Tibial nerve (tissue), 4 donors: ENCODE measurements around the gene MCUB. TPM values are rescaled to one million over a fixed set of nuclear protein-coding genes. Genes with fewer than 3 reads are reported as not detected.

ENCODE experiments used
- DNase-seq, 2 donors: peaks; one replicate each; pipeline ENCODE4 v3.0.0-alpha.2; 2019; ENCODE audit warnings: low spot score in 2 of 2
- H3K27ac ChIP-seq, 4 donors: fragments of 200-600 bp; sonication (generic) in 3 of 4; one replicate each; pipeline ENCODE4 v1.5.1; 2017 to 2019; ENCODE audit warnings: mild to moderate bottlenecking in 1 of 4
- H3K27me3 ChIP-seq, 2 donors: fragments of 200-600 bp; sonication (generic) in 1 of 2; one replicate each; pipeline versions ENCODE4 v1.5.1 to v1.6.0; 2017 to 2019
- H3K36me3 ChIP-seq, 3 donors: fragments of 200-600 bp; sonication (generic); one replicate each; pipeline ENCODE4 v1.5.1; 2018 to 2019
- H3K4me1 ChIP-seq, 4 donors: fragments of 200-600 bp; sonication (generic) in 3 of 4; one replicate each; pipeline ENCODE4 v1.5.1; 2017 to 2019
- H3K4me3 ChIP-seq, 4 donors: fragments of 200-600 bp; sonication (generic) in 3 of 4; one replicate each; pipeline ENCODE4 v1.5.1; 2017 to 2019; ENCODE audit warnings: mild to moderate bottlenecking in 1 of 4, moderate library complexity in 1 of 4
- H3K9me3 ChIP-seq, 4 donors: fragments of 200-600 bp; sonication (generic) in 3 of 4; one replicate each; pipeline ENCODE4 v1.5.1; 2017 to 2019
- CTCF ChIP-seq, 5 experiments: fragments of 200-600 bp in 3 of 5; fragments of 450-650 bp in 2 of 5; sonication (generic) in 3 of 5; IDR thresholded peaks; one replicate each; pipeline ENCODE4 v1.5.1; 2016 to 2019; ENCODE audit warnings: antibody characterized with exemption in 5 of 5, mild to moderate bottlenecking in 3 of 5, moderate library complexity in 2 of 5
- EP300 ChIP-seq, 2 donors: sonication (generic); formaldehyde crosslinking; IDR thresholded peaks; one replicate each; pipeline ENCODE4 v1.6.1; 2017; ENCODE audit warnings: antibody characterized with exemption in 2 of 2, mild to moderate bottlenecking in 1 of 2
- POLR2A ChIP-seq, 2 donors: fragments of 450-650 bp; IDR thresholded peaks; one replicate each; pipeline ENCODE4 v1.6.1; 2017; ENCODE audit warnings: antibody characterized with exemption in 2 of 2, mild to moderate bottlenecking in 2 of 2, moderate library complexity in 2 of 2
- whole genome bisulfite sequencing, 2 donors: methylation state at CpG; one replicate each; pipeline ENCODE4 v1.1.5; 2018; 5-methylcytosine and 5-hydroxymethylcytosine counted together
- total RNA-seq, 4 donors: library from RNA; depleted of rRNA; stranded (reverse); fragments of >200 nt; gene quantifications; one replicate each; pipeline ENCODE4 v1.1.0, GENCODE V29; 2016

The MCUB gene
- total RNA-seq, 4 donors from 2014 or later = 15.5 to 57.3 (median 24.4) TPM

GRCh38 chr4:109545401-109545800 is 14.6 kb upstream of the MCUB start:
- WGBS, 2 donors = 94 to 96% methylated on average over 1 of the region's 1 CpG

GRCh38 chr4:109547394-109547793 is 12.7 kb upstream of the MCUB start:
- Histone ChIP-seq H3K36me3 (peaks cover 0 to 53% (median 0%) of the 10 kb centered on the region in 3 donors), H3K27ac (no peak overlapping the region), H3K27me3 (no peaks in the 10 kb centered on the region), H3K4me3 (no peak overlapping the region), H3K9me3 (no peaks in the 10 kb centered on the region), H3K4me1 (no peaks in the 10 kb centered on the region)
- WGBS, 2 donors = 83 to 87% methylated on average over 5 of the region's 5 CpGs
- DNase-seq = no peak
- no peak for TF ChIP-seq CTCF (IDR thresholded peaks at IDR 0.05)
- TF ChIP-seq EP300 (IDR thresholded peaks at IDR 0.05) = no peak
- TF ChIP-seq POLR2A (IDR thresholded peaks at IDR 0.05) = no peak

More at GRCh38 chr4:109545401-109545800, 14.6 kb upstream of the MCUB start:
- peaks cover 0 to 64% (median 0%) of the 10 kb centered on the region in 3 donors for H3K36me3 ChIP-seq
- H3K27ac ChIP-seq = no peak overlapping the region
- peaks cover 0 to 2% (median 0%) of the 10 kb centered on the region in 4 donors for H3K4me1 ChIP-seq
- H3K4me3 ChIP-seq = no peak overlapping the region
- no peaks in the 10 kb centered on the region for H3K9me3 ChIP-seq
- no peak for DNase-seq
- no peak for TF ChIP-seq CTCF (IDR thresholded peaks at IDR 0.05)
- no peak for TF ChIP-seq POLR2A (IDR thresholded peaks at IDR 0.05)
- TF ChIP-seq EP300 (IDR thresholded peaks at IDR 0.05) = no peak
- H3K27me3 ChIP-seq = no peaks in the 10 kb centered on the region

- no peaks in the 10 kb centered on the region for H3K4me1 ChIP-seq
- peaks cover 0 to 54% (median 0%) of the 10 kb centered on the region in 3 donors for H3K36me3 ChIP-seq
- DNase-seq = no peak
- 51 to 56% methylated on average over 2 of the region's 2 CpGs for whole genome bisulfite sequencing, 2 donors
- no peak overlapping the region for H3K4me3 ChIP-seq
- TF ChIP-seq EP300 (IDR thresholded peaks at IDR 0.05) (peak in 1 of 2 donors; percentile 59), CTCF (IDR thresholded peaks at IDR 0.05) (no peak), POLR2A (IDR thresholded peaks at IDR 0.05) (no peak)
- no peaks in the 10 kb centered on the region for H3K9me3 ChIP-seq
- H3K27me3 ChIP-seq = no peaks in the 10 kb centered on the region
- H3K27ac ChIP-seq = peak overlapping the region in 2 of 4 donors; percentile 19 to 20
Measured at GRCh38 chr4:109548655-109549054, 11.4 kb upstream of the MCUB start.

- WGBS, 2 donors = 93 to 94% methylated on average over 6 of the region's 6 CpGs
Measured at GRCh38 chr4:109552237-109552636, 7.8 kb upstream of the MCUB start.

GRCh38 chr4:109553130-109553529 is 6.9 kb upstream of the MCUB start:
- Histone ChIP-seq H3K4me3 (no peak overlapping the region), H3K9me3 (peaks cover 0 to 7% (median 0%) of the 10 kb centered on the region in 4 donors), H3K4me1 (no peaks in the 10 kb centered on the region), H3K27ac (no peak overlapping the region), H3K36me3 (peaks cover 0 to 42% (median 0%) of the 10 kb centered on the region in 3 donors), H3K27me3 (no peaks in the 10 kb centered on the region)
- WGBS, 2 donors = 95 to 100% methylated on average over 2 of the region's 2 CpGs
- DNase-seq = no peak
- TF ChIP-seq POLR2A (IDR thresholded peaks at IDR 0.05) = no peak
- no peak for TF ChIP-seq EP300 (IDR thresholded peaks at IDR 0.05)
- no peak for TF ChIP-seq CTCF (IDR thresholded peaks at IDR 0.05)

More at GRCh38 chr4:109552237-109552636, 7.8 kb upstream of the MCUB start:
- Histone ChIP-seq H3K36me3 (peaks cover 0 to 45% (median 0%) of the 10 kb centered on the region in 3 donors), H3K4me1 (no peaks in the 10 kb centered on the region), H3K27ac (no peak overlapping the region), H3K27me3 (no peaks in the 10 kb centered on the region), H3K9me3 (peaks cover 0 to 2% (median 0%) of the 10 kb centered on the region in 4 donors), H3K4me3 (no peak overlapping the region)
- TF ChIP-seq EP300 (IDR thresholded peaks at IDR 0.05) = no peak
- TF ChIP-seq CTCF (IDR thresholded peaks at IDR 0.05) = no peak
- no peak for TF ChIP-seq POLR2A (IDR thresholded peaks at IDR 0.05)
- no peak for DNase-seq
